HUES6 (cell line): ENCODE results near the gene CHRNA4.

Experiments used
- H3K27ac ChIP-seq: 2 replicates; pipeline ENCODE4 v1.7.0; 2013; ENCODE audit warnings: low read depth, mild to moderate bottlenecking, low read length, inconsistent platforms
- H3K27me3 ChIP-seq: 2 replicates; pipeline ENCODE4 v1.6.1; 2013; ENCODE audit warnings: low read length; ENCODE audit not compliant: control insufficient read depth, insufficient read depth
- H3K36me3 ChIP-seq: 2 replicates; pipeline ENCODE4 v1.6.1; 2013; ENCODE audit warnings: low read length; ENCODE audit not compliant: control insufficient read depth, insufficient read depth
- H3K4me1 ChIP-seq: 2 replicates; pipeline ENCODE4 v1.6.1; 2013; ENCODE audit warnings: low read length; ENCODE audit not compliant: control insufficient read depth, insufficient read depth
- H3K4me3 ChIP-seq: 2 replicates; pipeline ENCODE4 v1.5.1; 2013; ENCODE audit warnings: low read depth, low read length
- H3K9ac ChIP-seq: one replicate; pipeline ENCODE4 v1.6.1; 2013; ENCODE audit warnings: mild to moderate bottlenecking, low read length
- H3K9me3 ChIP-seq: 2 replicates; pipeline ENCODE4 v1.6.1; 2013; ENCODE audit warnings: low read depth, low read length; ENCODE audit not compliant: control insufficient read depth, insufficient read depth

Gene CHRNA4

GRCh38 chr20:63319164-63320040 is 41.7 kb downstream of the CHRNA4 start:
- Histone ChIP-seq H3K4me3 (no peak overlapping the region), H3K9me3 (no peaks in the 10 kb centered on the region), H3K27me3 (peaks cover 6% of the 10 kb centered on the region; the same call in 1 of the 2 replicates), H3K4me1 (no peaks in the 10 kb centered on the region), H3K27ac (no peak overlapping the region), H3K36me3 (no peaks in the 10 kb centered on the region), H3K9ac (no peak overlapping the region)

- no peak overlapping the region for H3K27ac ChIP-seq
- H3K27me3 ChIP-seq = 0 out of 2 replicates have a peak, but pooled peaks cover under 1% of the 10 kb centered on the region
- H3K36me3 ChIP-seq = no peaks in the 10 kb centered on the region
- H3K9me3 ChIP-seq = no peaks in the 10 kb centered on the region
- H3K4me1 ChIP-seq = no peaks in the 10 kb centered on the region
- H3K9ac ChIP-seq = no peak overlapping the region
- H3K4me3 ChIP-seq = no peak overlapping the region
Measured at GRCh38 chr20:63318391-63319163, 42.6 kb downstream of the CHRNA4 start.

GRCh38 chr20:63317601-63318291 is 43.4 kb downstream of the CHRNA4 start:
- Histone ChIP-seq H3K9ac (no peak overlapping the region), H3K4me1 (no peaks in the 10 kb centered on the region), H3K4me3 (no peak overlapping the region), H3K36me3 (no peaks in the 10 kb centered on the region), H3K27me3 (no peaks in the 10 kb centered on the region), H3K27ac (no peak overlapping the region), H3K9me3 (no peaks in the 10 kb centered on the region)

- Histone ChIP-seq H3K27me3 (no peaks in the 10 kb centered on the region), H3K9ac (no peak overlapping the region), H3K4me3 (no peak overlapping the region), H3K9me3 (no peaks in the 10 kb centered on the region), H3K27ac (no peak overlapping the region), H3K4me1 (no peaks in the 10 kb centered on the region), H3K36me3 (no peaks in the 10 kb centered on the region)
Measured at GRCh38 chr20:63317061-63317460, 44.1 kb downstream of the CHRNA4 start.

- Histone ChIP-seq H3K27ac (no peak overlapping the region), H3K4me3 (no peak overlapping the region), H3K27me3 (no peaks in the 10 kb centered on the region), H3K36me3 (no peaks in the 10 kb centered on the region), H3K9ac (no peak overlapping the region), H3K4me1 (no peaks in the 10 kb centered on the region), H3K9me3 (no peaks in the 10 kb centered on the region)
Measured at GRCh38 chr20:63316502-63316921, 44.6 kb downstream of the CHRNA4 start.

GRCh38 chr20:63315731-63316491 is 45.2 kb downstream of the CHRNA4 start:
- H3K9ac ChIP-seq = no peak overlapping the region
- H3K36me3 ChIP-seq = no peaks in the 10 kb centered on the region
- H3K4me3 ChIP-seq = no peak overlapping the region
- H3K9me3 ChIP-seq = no peaks in the 10 kb centered on the region
- no peak overlapping the region for H3K27ac ChIP-seq
- no peaks in the 10 kb centered on the region for H3K4me1 ChIP-seq
- no peaks in the 10 kb centered on the region for H3K27me3 ChIP-seq

- H3K27me3 ChIP-seq = no peaks in the 10 kb centered on the region
- no peak overlapping the region for H3K9ac ChIP-seq
- H3K27ac ChIP-seq = no peak overlapping the region
- H3K4me3 ChIP-seq = no peak overlapping the region
- H3K36me3 ChIP-seq = no peaks in the 10 kb centered on the region
- H3K4me1 ChIP-seq = no peaks in the 10 kb centered on the region
- no peaks in the 10 kb centered on the region for H3K9me3 ChIP-seq
Measured at GRCh38 chr20:63315240-63315689, 45.9 kb downstream of the CHRNA4 start.

GRCh38 chr20:63314566-63315239 is 46.4 kb downstream of the CHRNA4 start:
- Histone ChIP-seq H3K27me3 (no peaks in the 10 kb centered on the region), H3K4me1 (no peaks in the 10 kb centered on the region), H3K27ac (no peak overlapping the region), H3K9ac (no peak overlapping the region), H3K4me3 (no peak overlapping the region), H3K36me3 (no peaks in the 10 kb centered on the region), H3K9me3 (no peaks in the 10 kb centered on the region)

GRCh38 chr20:63314015-63314471 is 47.1 kb downstream of the CHRNA4 start:
- Histone ChIP-seq H3K9me3 (no peaks in the 10 kb centered on the region), H3K9ac (no peak overlapping the region), H3K4me1 (no peaks in the 10 kb centered on the region), H3K27ac (no peak overlapping the region), H3K27me3 (no peaks in the 10 kb centered on the region), H3K36me3 (no peaks in the 10 kb centered on the region), H3K4me3 (no peak overlapping the region)
